ENCODE measurements around the gene IGSF3.

GRCh38 chr1:116671072-116671760 lies 3.7 kb upstream of the IGSF3 start:
- TF ChIP-seq POLR2AphosphoS5 (IDR thresholded peaks at IDR 0.05): no peak
- no peak for TF ChIP-seq CTCF (IDR thresholded peaks at IDR 0.05)
- TF ChIP-seq POLR2A (IDR thresholded peaks at IDR 0.05): no peak
